Measurements from ENCODE around the gene NIF3L1.
A peak's percentile ranks its signal among the peaks of the same experiment; 100 is the strongest.

The NIF3L1 gene

GRCh38 chr2:200888704-200889625 lies at the start of gene NIF3L1, which contains the start of gene PPIL3:
NIF3L1 (plus strand) TSS chr2:200889371; CDS start chr2:200891944, 2,573 bp downstream.
PPIL3 (minus strand) TSS chr2:200889077; CDS start chr2:200887615, 1,462 bp downstream.
- peak; percentile 96 for DNase-seq (ENCODE audit: low read depth)

GRCh38 chr2:200839513-200839912 lies 49.7 kb upstream of the NIF3L1 start:
- DNase-seq (ENCODE audit: low read depth), result no peak

- no peak for DNase-seq (ENCODE audit: low read depth)
Observed at GRCh38 chr2:200843993-200844948, 44.9 kb upstream of the NIF3L1 start.

- no peak for DNase-seq (ENCODE audit: low read depth)
Observed at GRCh38 chr2:200845194-200845593, 44.0 kb upstream of the NIF3L1 start.

GRCh38 chr2:200845669-200846325 lies 43.4 kb upstream of the NIF3L1 start:
- DNase-seq (ENCODE audit: low read depth), result no peak

GRCh38 chr2:200847269-200847668 lies 41.9 kb upstream of the NIF3L1 start:
- no peak for DNase-seq (ENCODE audit: low read depth)

GRCh38 chr2:200847939-200848338 lies 41.2 kb upstream of the NIF3L1 start:
- DNase-seq (ENCODE audit: low read depth), result no peak

- DNase-seq (ENCODE audit: low read depth), result no peak
Observed at GRCh38 chr2:200850512-200851256, 38.5 kb upstream of the NIF3L1 start.

- DNase-seq (ENCODE audit: low read depth), result no peak
Observed at GRCh38 chr2:200851398-200852248, 37.5 kb upstream of the NIF3L1 start.

GRCh38 chr2:200852605-200853004 lies 36.6 kb upstream of the NIF3L1 start:
- DNase-seq (ENCODE audit: low read depth), result no peak

GRCh38 chr2:200856806-200857205 lies 32.4 kb upstream of the NIF3L1 start:
- DNase-seq (ENCODE audit: low read depth), result no peak

- peak; percentile 52 for DNase-seq (ENCODE audit: low read depth)
Observed at GRCh38 chr2:200860092-200860795, 28.9 kb upstream of the NIF3L1 start.

- no peak for DNase-seq (ENCODE audit: low read depth)
Observed at GRCh38 chr2:200861617-200862155, 27.5 kb upstream of the NIF3L1 start.

GRCh38 chr2:200862532-200863000 lies 26.6 kb upstream of the NIF3L1 start:
- DNase-seq (ENCODE audit: low read depth), result peak; percentile 39

- DNase-seq (ENCODE audit: low read depth), result no peak
Observed at GRCh38 chr2:200863782-200864175, 25.4 kb upstream of the NIF3L1 start.

- DNase-seq (ENCODE audit: low read depth), result peak; percentile 94
Observed at GRCh38 chr2:200864176-200865034, 24.8 kb upstream of the NIF3L1 start, which contains the start of gene CLK1. CLK1 (minus strand) TSS chr2:200864658; CDS start chr2:200861862, 2,796 bp downstream.

GRCh38 chr2:200869014-200869413 lies 20.2 kb upstream of the NIF3L1 start:
- DNase-seq (ENCODE audit: low read depth), result no peak

GRCh38 chr2:200871151-200871550 lies 18.0 kb upstream of the NIF3L1 start:
- peak; percentile 74 for DNase-seq (ENCODE audit: low read depth)
